Coronary artery (tissue), 2 donors: ENCODE results near the gene TRPC4.

Experiments
- DNase-seq: peaks from one replicate; pipeline ENCODE4 v3.0.0-alpha.2; 2017; ENCODE audit warnings: low spot score
- H3K27ac ChIP-seq, 2 donors: fragments of 200-600 bp; sonication (generic); one replicate each; pipeline ENCODE4 v1.5.1; 2016 to 2019
- H3K4me3 ChIP-seq: fragments of 200-600 bp; sonication (generic); 2 replicates; pipeline ENCODE4 v1.5.1; 2016; ENCODE audit warnings: mild to moderate bottlenecking, moderate library complexity
- TF ChIP-seq, protein P1 (sequence below): fragments of 200-600 bp; sonication (generic); IDR thresholded peaks from one replicate; pipeline ENCODE4 v1.5.1; 2019; ENCODE audit warnings: antibody characterized with exemption

The TRPC4 gene

DNA sequence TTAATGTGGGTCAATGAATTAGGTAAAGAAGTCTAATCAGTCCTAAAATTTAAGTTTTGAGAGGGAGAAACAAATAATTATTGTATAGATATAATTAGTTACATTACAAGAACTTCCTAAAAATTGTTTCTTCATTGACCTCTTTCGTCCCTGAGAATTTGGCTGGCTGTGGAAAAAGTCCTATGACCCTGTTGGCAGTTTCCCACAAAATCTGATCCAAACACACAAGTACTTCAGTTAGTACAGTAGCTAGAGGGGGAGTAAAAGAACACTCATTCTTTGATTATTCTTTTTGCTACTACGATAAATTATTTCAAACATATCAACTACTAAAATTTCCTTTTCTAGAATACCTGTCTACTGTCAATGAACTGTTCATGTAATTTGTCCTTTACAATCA lies 282.3 kb downstream of the TRPC4 start:
- DNase-seq: no peak
- Histone ChIP-seq H3K4me3 (no peak overlapping the region), H3K27ac (no peak overlapping the region)
- TF ChIP-seq, protein P1, sequence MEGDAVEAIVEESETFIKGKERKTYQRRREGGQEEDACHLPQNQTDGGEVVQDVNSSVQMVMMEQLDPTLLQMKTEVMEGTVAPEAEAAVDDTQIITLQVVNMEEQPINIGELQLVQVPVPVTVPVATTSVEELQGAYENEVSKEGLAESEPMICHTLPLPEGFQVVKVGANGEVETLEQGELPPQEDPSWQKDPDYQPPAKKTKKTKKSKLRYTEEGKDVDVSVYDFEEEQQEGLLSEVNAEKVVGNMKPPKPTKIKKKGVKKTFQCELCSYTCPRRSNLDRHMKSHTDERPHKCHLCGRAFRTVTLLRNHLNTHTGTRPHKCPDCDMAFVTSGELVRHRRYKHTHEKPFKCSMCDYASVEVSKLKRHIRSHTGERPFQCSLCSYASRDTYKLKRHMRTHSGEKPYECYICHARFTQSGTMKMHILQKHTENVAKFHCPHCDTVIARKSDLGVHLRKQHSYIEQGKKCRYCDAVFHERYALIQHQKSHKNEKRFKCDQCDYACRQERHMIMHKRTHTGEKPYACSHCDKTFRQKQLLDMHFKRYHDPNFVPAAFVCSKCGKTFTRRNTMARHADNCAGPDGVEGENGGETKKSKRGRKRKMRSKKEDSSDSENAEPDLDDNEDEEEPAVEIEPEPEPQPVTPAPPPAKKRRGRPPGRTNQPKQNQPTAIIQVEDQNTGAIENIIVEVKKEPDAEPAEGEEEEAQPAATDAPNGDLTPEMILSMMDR: no peak
